ENCODE results near the gene HCCS. TPM values are rescaled to one million over a fixed set of nuclear protein-coding genes. Genes with fewer than 3 reads are reported as not detected.

HCCS gene
- total and polyA plus RNA-seq, 2 experiments from 2014 or later, result 20.3 to 40.0 TPM

DNA sequence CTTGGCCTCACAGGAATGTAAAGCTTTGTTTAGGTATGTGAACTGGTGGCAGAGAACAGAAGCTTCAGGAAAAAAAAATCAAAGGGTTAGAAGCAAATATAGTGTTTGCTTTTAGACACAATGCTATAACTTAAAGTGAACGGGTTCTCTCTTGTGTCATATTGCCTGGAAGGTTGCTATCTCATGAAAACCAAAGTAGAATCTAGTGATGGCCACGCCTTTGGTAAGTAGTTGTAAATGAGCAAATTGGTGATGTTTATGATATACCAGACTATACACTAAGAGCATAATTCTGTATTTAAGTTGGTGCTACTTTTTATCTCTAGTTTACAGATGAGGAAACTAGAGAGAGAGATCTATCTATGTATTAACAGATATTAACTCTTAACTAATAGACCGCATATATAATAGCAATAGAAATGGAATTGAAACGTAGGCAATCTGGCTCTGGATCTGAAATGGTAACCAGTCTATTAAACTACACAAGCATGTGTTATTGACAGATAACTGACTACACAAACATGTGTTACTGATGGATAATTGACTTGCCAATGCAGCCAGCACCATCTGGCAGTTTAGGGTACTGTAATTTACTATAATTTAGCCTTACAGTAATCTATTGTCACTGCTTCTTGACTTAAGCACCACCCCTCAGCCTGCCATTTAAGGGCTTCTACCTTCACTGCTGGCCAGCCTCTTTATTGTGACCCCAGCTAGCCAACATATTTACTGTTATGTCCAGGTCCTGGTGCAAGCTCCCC lies 40.8 kb downstream of the HCCS start:
- Histone ChIP-seq H3K4me1 (ENCODE audit: insufficient read depth) (peaks cover 9% of the 10 kb centered on the region), H4K20me1 (ENCODE audit: insufficient read depth, poor library complexity, severe bottlenecking) (no peaks in the 10 kb centered on the region), H3K27me3 (no peaks in the 10 kb centered on the region), H3K9me2 (replicated peaks; ENCODE audit: insufficient read depth) (no peaks in the 10 kb centered on the region), H3K9me3 (ENCODE audit: low read depth) (no peaks in the 10 kb centered on the region), H3K4me3 (no peak overlapping the region), H3K79me2 (no peaks in the 10 kb centered on the region), H3K36me3 (replicated peaks; ENCODE audit: insufficient read depth, low read depth) (no peaks in the 10 kb centered on the region), H3K4me2 (no peak overlapping the region), H3K27ac (no peak overlapping the region), H2AFZ (no peak overlapping the region)
- DNase-seq (ENCODE audit: low spot score), result no peak
- WGBS (ENCODE audit: low lambda C conversion rate, missing lambda C conversion rate), result 50% methylated on average over 4 of the region's 4 CpGs
- TF ChIP-seq, protein P1, sequence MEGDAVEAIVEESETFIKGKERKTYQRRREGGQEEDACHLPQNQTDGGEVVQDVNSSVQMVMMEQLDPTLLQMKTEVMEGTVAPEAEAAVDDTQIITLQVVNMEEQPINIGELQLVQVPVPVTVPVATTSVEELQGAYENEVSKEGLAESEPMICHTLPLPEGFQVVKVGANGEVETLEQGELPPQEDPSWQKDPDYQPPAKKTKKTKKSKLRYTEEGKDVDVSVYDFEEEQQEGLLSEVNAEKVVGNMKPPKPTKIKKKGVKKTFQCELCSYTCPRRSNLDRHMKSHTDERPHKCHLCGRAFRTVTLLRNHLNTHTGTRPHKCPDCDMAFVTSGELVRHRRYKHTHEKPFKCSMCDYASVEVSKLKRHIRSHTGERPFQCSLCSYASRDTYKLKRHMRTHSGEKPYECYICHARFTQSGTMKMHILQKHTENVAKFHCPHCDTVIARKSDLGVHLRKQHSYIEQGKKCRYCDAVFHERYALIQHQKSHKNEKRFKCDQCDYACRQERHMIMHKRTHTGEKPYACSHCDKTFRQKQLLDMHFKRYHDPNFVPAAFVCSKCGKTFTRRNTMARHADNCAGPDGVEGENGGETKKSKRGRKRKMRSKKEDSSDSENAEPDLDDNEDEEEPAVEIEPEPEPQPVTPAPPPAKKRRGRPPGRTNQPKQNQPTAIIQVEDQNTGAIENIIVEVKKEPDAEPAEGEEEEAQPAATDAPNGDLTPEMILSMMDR (IDR thresholded peaks at IDR 0.05; ENCODE audit: poor library complexity), result no peak
- no peak for TF ChIP-seq EZH2phosphoT487 (IDR thresholded peaks at IDR 0.05; ENCODE audit: low read depth, severe bottlenecking, unreplicated experiment)
- no peak for TF ChIP-seq EZH2 (IDR thresholded peaks at IDR 0.05; ENCODE audit: borderline replicate concordance)

DNA sequence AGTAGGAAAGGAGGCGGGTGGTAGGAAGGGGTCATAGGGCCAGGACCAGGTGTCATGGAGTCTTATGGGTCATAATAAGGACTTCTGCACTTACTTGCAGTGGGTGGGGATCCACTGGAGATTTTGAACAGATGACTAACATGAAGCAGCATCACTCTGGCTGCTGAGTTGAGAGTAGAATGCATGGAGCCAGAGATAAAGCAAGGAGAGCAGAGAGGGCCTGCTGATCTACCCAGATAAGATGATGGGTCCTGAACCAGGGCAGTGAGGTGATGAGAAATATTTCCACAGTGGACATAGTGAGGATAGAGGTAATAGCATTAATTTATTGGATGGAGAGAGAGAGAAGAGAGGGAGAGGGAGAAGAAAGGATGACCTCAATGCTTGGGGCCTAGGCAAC lies 48.0 kb downstream of the HCCS start:
- TF ChIP-seq EZH2 (IDR thresholded peaks at IDR 0.05; ENCODE audit: borderline replicate concordance) (no peak), EZH2phosphoT487 (IDR thresholded peaks at IDR 0.05; ENCODE audit: low read depth, severe bottlenecking, unreplicated experiment) (no peak)
- TF ChIP-seq, protein P1 (IDR thresholded peaks at IDR 0.05; ENCODE audit: poor library complexity), result no peak
- no peaks in the 10 kb centered on the region for H3K79me2 ChIP-seq
- WGBS (ENCODE audit: low lambda C conversion rate, missing lambda C conversion rate), result 88% methylated on average over 1 of the region's 1 CpG

DNA sequence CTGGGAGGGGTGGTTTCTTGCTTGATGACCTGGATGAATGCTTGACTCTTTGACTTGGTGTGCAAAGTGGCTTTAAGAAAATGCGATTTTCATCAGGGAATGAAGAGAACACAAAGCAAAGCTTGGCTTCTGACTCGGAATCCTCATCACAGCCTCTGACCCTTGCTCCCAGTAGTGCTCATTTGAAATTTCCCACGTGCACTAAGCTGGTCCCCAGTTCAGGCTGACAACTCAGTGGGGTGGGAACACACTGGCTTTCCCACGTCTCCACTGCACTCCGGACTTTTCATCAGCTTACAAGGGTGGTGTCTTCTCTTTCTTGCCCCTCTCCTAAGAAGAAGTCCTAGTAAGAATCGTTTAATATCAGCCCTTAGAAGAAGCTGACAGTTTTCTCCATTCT lies 53.3 kb downstream of the HCCS start:
- DNase-seq (ENCODE audit: low spot score), result no peak
- no peak overlapping the region for H2AFZ ChIP-seq
- H3K9me2 ChIP-seq (replicated peaks; ENCODE audit: insufficient read depth), result no peaks in the 10 kb centered on the region
- no peaks in the 10 kb centered on the region for H4K20me1 ChIP-seq (ENCODE audit: insufficient read depth, poor library complexity, severe bottlenecking)
- TF ChIP-seq EZH2phosphoT487 (IDR thresholded peaks at IDR 0.05; ENCODE audit: low read depth, severe bottlenecking, unreplicated experiment), result no peak
- no peak for TF ChIP-seq EZH2 (IDR thresholded peaks at IDR 0.05; ENCODE audit: borderline replicate concordance)
- TF ChIP-seq, protein P1 (IDR thresholded peaks at IDR 0.05; ENCODE audit: poor library complexity), result no peak
- no peaks in the 10 kb centered on the region for H3K79me2 ChIP-seq
- no peaks in the 10 kb centered on the region for H3K4me1 ChIP-seq (ENCODE audit: insufficient read depth)
- H3K9me3 ChIP-seq (ENCODE audit: low read depth), result peaks cover 4% of the 10 kb centered on the region
- H3K4me2 ChIP-seq, result no peak overlapping the region
- H3K27me3 ChIP-seq, result no peaks in the 10 kb centered on the region
- H3K4me3 ChIP-seq, result no peak overlapping the region
- H3K36me3 ChIP-seq (replicated peaks; ENCODE audit: insufficient read depth, low read depth), result no peaks in the 10 kb centered on the region
- 76% methylated on average over 6 of the region's 6 CpGs for WGBS (ENCODE audit: low lambda C conversion rate, missing lambda C conversion rate)
- no peak overlapping the region for H3K27ac ChIP-seq

More for the DNA sequence above, 48.0 kb downstream of the HCCS start:
- H3K4me3 ChIP-seq, result no peak overlapping the region
- H3K9me2 ChIP-seq (replicated peaks; ENCODE audit: insufficient read depth), result no peaks in the 10 kb centered on the region
- H3K9me3 ChIP-seq (ENCODE audit: low read depth), result peaks cover 4% of the 10 kb centered on the region
- no peak overlapping the region for H2AFZ ChIP-seq
- no peak overlapping the region for H3K27ac ChIP-seq
- H3K4me2 ChIP-seq, result no peak overlapping the region
- no peaks in the 10 kb centered on the region for H4K20me1 ChIP-seq (ENCODE audit: insufficient read depth, poor library complexity, severe bottlenecking)
- H3K27me3 ChIP-seq, result no peaks in the 10 kb centered on the region
- no peaks in the 10 kb centered on the region for H3K4me1 ChIP-seq (ENCODE audit: insufficient read depth)
- no peak for DNase-seq (ENCODE audit: low spot score)
- H3K36me3 ChIP-seq (replicated peaks; ENCODE audit: insufficient read depth, low read depth), result no peaks in the 10 kb centered on the region

All from hepatocyte (in vitro differentiated cells).